GM23338 (cell line): ENCODE data around the gene ZNF217. TPM values are rescaled to one million over a fixed set of nuclear protein-coding genes. Genes with fewer than 3 reads are reported as not detected.
"Not testable (repeated sequence)": the region's sequence is repeated elsewhere in the genome, so short reads cannot be mapped to it uniquely, and the experiment has no call there.

ENCODE experiments used
- ATAC-seq: fragments of 200-7000 bp; cut with Tn5 transposase; 3 replicates; pipeline ENCODE4 v1.9.1; 2020
- DNase-seq: peaks from one replicate; pipeline ENCODE4 v3.0.0-alpha.2; 2015; ENCODE audit warnings: low spot score
- H2AFZ ChIP-seq: fragments of 200-600 bp; sonication (generic); 2 replicates; pipeline ENCODE4 v1.8.0; 2016; ENCODE audit warnings: antibody characterized with exemption, mild to moderate bottlenecking, moderate library complexity
- H3F3A ChIP-seq: fragments of 200-600 bp; sonication (generic); replicated peaks from 2 replicates; pipeline ENCODE4 v1.8.0; 2017; ENCODE audit warnings: antibody characterized with exemption, mixed run types, low read depth
- H3K27ac ChIP-seq: fragments of 200-600 bp; sonication (generic); 2 replicates; pipeline ENCODE4 v1.6.1; 2016; ENCODE audit warnings: low read depth
- H3K27me3 ChIP-seq: fragments of 200-600 bp; sonication (generic); 2 replicates; pipeline ENCODE4 v1.8.0; 2016; ENCODE audit warnings: mild to moderate bottlenecking, mixed run types, moderate library complexity; ENCODE audit not compliant: insufficient read depth
- H3K36me3 ChIP-seq: fragments of 200-600 bp; sonication (generic); 2 replicates; pipeline ENCODE4 v1.8.0; 2016; ENCODE audit warnings: mild to moderate bottlenecking; ENCODE audit not compliant: insufficient read depth
- H3K4me1 ChIP-seq: fragments of 200-600 bp; sonication (generic); 2 replicates; pipeline ENCODE4 v1.8.0; 2016; ENCODE audit warnings: mild to moderate bottlenecking, moderate library complexity; ENCODE audit not compliant: insufficient read depth
- H3K4me2 ChIP-seq: fragments of 200-600 bp; sonication (generic); 2 replicates; pipeline ENCODE4 v1.7.1; 2017; ENCODE audit warnings: mixed run types
- H3K4me3 ChIP-seq: fragments of 200-600 bp; sonication (generic); 2 replicates; pipeline ENCODE4 v1.6.1; 2016; ENCODE audit warnings: mixed run types
- H3K79me2 ChIP-seq: fragments of 200-600 bp; sonication (generic); replicated peaks from 2 replicates; pipeline ENCODE4 v1.8.0; 2017; ENCODE audit warnings: mild to moderate bottlenecking; ENCODE audit not compliant: insufficient read depth
- H3K9me2 ChIP-seq: fragments of 200-600 bp; sonication (generic); 2 replicates; pipeline ENCODE4 v1.8.0; 2017; ENCODE audit not compliant: insufficient read depth
- H4K20me1 ChIP-seq: fragments of 200-600 bp; sonication (generic); replicated peaks from 2 replicates; pipeline ENCODE4 v1.8.0; 2017; ENCODE audit warnings: mild to moderate bottlenecking; ENCODE audit not compliant: insufficient read depth
- H3K27ac Mint-ChIP-seq: 2 replicates; pipeline ENCODE4 v1.8.0; 2020; ENCODE audit warnings: inconsistent platforms, mild to moderate bottlenecking, moderate library complexity, mixed read lengths
- H3K27me3 Mint-ChIP-seq: 3 replicates; pipeline ENCODE4 v1.8.0; 2022; ENCODE audit warnings: low read depth, mild to moderate bottlenecking, moderate library complexity, mixed read lengths, inconsistent platforms; ENCODE audit not compliant: insufficient read depth, poor library complexity
- H3K36me3 Mint-ChIP-seq: 3 replicates; pipeline ENCODE4 v1.8.0; 2021; ENCODE audit warnings: low read depth, mild to moderate bottlenecking, inconsistent platforms, moderate library complexity, mixed read lengths
- H3K4me1 Mint-ChIP-seq: 3 replicates; pipeline ENCODE4 v1.8.0; 2020; ENCODE audit warnings: mild to moderate bottlenecking, inconsistent platforms, mixed read lengths
- H3K4me3 Mint-ChIP-seq: 3 replicates; pipeline ENCODE4 v1.8.0; 2021; ENCODE audit warnings: moderate library complexity, mild to moderate bottlenecking, inconsistent platforms, mixed read lengths
- H3K9me3 Mint-ChIP-seq: 3 replicates; pipeline ENCODE4 v1.8.0; 2020; ENCODE audit warnings: moderate library complexity, mild to moderate bottlenecking, inconsistent platforms, mixed read lengths
- CREB1 ChIP-seq: fragments of 250-450 bp; sonication (Bioruptor Pico); IDR thresholded peaks from 2 replicates; pipeline ENCODE4 v1.5.0; 2020; ENCODE audit warnings: low read depth, mild to moderate bottlenecking, moderate library complexity
- JUNB ChIP-seq: IDR thresholded peaks from one replicate; pipeline ENCODE4 v1.6.1; 2016; ENCODE audit warnings: antibody characterized with exemption; ENCODE audit not compliant: unreplicated experiment
- ZNF462 ChIP-seq: fragments of 250-450 bp; sonication (Bioruptor Pico); IDR thresholded peaks from 2 replicates; pipeline ENCODE4 v1.5.0; 2020; ENCODE audit warnings: mild to moderate bottlenecking, moderate library complexity
- polyA plus RNA-seq: library from polyadenylated mRNA; unstranded; fragments of >200 nt; fragmentation: Nextera tagmentation; extraction: Ambion mirVana; gene quantifications from 2 replicates; pipeline ENCODE4 v1.2.1, GENCODE V29; 2016
- total RNA-seq: library from RNA; depleted of rRNA; stranded (reverse); fragments of >200 nt; shearing (Covaris generic); gene quantifications from 2 replicates; pipeline ENCODE4 v1.2.3, GENCODE V29; 2014

Gene ZNF217
- total and polyA plus RNA-seq, 2 experiments from 2014 or later, result 32.8 to 78.0 TPM

DNA sequence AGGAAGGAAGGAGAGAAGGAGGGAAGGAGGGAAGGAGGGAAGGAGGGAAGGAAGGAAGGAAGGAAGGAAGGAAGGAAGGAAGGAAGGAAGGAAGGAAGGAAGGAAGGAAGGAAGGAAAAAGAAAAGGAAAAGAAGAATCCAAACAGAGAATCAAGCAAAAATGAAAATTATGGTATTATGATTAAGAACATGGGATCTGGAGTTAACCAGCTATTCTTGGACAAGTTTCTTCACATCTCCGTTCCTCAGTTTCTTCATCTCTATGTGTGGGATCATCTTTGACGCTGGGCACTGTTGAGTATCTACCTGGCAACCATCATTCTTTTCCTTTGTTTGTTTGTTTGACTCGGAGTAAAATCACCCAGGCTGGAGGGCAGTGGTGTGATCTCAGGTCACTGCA, 71.6 kb downstream of the ZNF217 start:
- Mint-ChIP-seq H3K4me3 (no peak overlapping the region), H3K4me1 (no peaks in the 10 kb centered on the region), H3K36me3 (no peaks in the 10 kb centered on the region), H3K27ac (no peak overlapping the region), H3K9me3 (no peaks in the 10 kb centered on the region), H3K27me3 (peaks cover 5% of the 10 kb centered on the region)
- Histone ChIP-seq H3K27me3 (no peaks in the 10 kb centered on the region), H3K79me2 (no peaks in the 10 kb centered on the region), H3K4me1 (no peaks in the 10 kb centered on the region), H3K27ac (no peak overlapping the region), H3K4me2 (no peak overlapping the region), H3K36me3 (no peaks in the 10 kb centered on the region; the same call in 1 of the 2 replicates), H3K4me3 (no peak overlapping the region), H3K9me2 (no peaks in the 10 kb centered on the region), H3F3A (no peaks in the 10 kb centered on the region), H4K20me1 (no peaks in the 10 kb centered on the region), H2AFZ (no peak overlapping the region)
- TF ChIP-seq JUNB, result no peak
- ATAC-seq (no peak), DNase-seq (no peak)

DNA sequence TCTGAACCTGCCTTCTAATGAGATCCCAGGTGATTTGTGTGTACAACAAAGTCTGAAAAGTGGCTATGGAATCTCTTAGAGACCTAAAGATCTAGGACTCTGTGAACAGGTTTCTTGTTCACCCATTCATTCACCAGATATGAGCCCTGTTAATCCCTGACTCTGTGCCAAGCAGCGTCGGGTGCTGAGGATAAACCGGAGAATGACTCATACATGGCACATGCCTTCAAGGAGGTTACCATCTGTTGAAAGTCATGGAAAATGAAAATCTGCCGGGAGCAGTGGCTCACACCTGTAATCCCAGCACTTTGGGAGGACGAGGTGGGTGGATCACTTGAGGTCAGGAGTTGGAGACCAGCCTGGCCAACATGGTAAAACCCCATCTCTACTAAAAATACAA, 72.2 kb downstream of the ZNF217 start:
- H3K4me3 ChIP-seq, H3K4me1 ChIP-seq, H3K36me3 Mint-ChIP-seq, H3K9me3 Mint-ChIP-seq, H3K4me2 ChIP-seq, H2AFZ ChIP-seq, H3K4me1 Mint-ChIP-seq, DNase-seq, H4K20me1 ChIP-seq, H3K27me3 ChIP-seq, ATAC-seq, H3K27me3 Mint-ChIP-seq, H3K36me3 ChIP-seq, H3K27ac ChIP-seq, H3K79me2 ChIP-seq, H3F3A ChIP-seq, H3K27ac Mint-ChIP-seq, H3K4me3 Mint-ChIP-seq, H3K9me2 ChIP-seq: not testable (repeated sequence)

GRCh38 chr20:53517146-53517545, 76.5 kb downstream of the ZNF217 start:
- no peak for DNase-seq
- no peaks in the 10 kb centered on the region for H3K36me3 Mint-ChIP-seq

More at GRCh38 chr20:53517146-53517545, 76.5 kb downstream of the ZNF217 start:
- no peak overlapping the region for H3K4me3 Mint-ChIP-seq
- no peaks in the 10 kb centered on the region for H3K9me2 ChIP-seq
- TF ChIP-seq CREB1 (CRISPR knock-in tag) (no peak), ZNF462 (no peak)
- H3K27me3 Mint-ChIP-seq, result peaks cover 5% of the 10 kb centered on the region
- H4K20me1 ChIP-seq, result no peaks in the 10 kb centered on the region
- H3K36me3 ChIP-seq, result no peaks in the 10 kb centered on the region; the same call in 1 of the 2 replicates
- no peaks in the 10 kb centered on the region for H3K4me1 Mint-ChIP-seq
- H3K27me3 ChIP-seq, result no peaks in the 10 kb centered on the region
- no peak overlapping the region for H3K27ac Mint-ChIP-seq
- H3K4me1 ChIP-seq, result no peaks in the 10 kb centered on the region
- ATAC-seq, result no peak
- no peak overlapping the region for H3K4me2 ChIP-seq
- H3K27ac ChIP-seq, result no peak overlapping the region
- H3F3A ChIP-seq, result no peaks in the 10 kb centered on the region
- no peak overlapping the region for H3K4me3 ChIP-seq
- H2AFZ ChIP-seq, result no peak overlapping the region
- no peaks in the 10 kb centered on the region for H3K79me2 ChIP-seq
- H3K9me3 Mint-ChIP-seq, result no peaks in the 10 kb centered on the region
